IPS-20b (cell line): ENCODE measurements around the gene CCDC74A.
"Not testable (repeated sequence)": the region's sequence is repeated elsewhere in the genome, so short reads cannot be mapped to it uniquely, and the experiment has no call there.

Experiments
- H3K27ac ChIP-seq: one replicate; pipeline ENCODE4 v1.5.1; 2013; ENCODE audit warnings: low read length
- H3K27me3 ChIP-seq: 2 replicates; pipeline ENCODE4 v1.6.1; 2013; ENCODE audit warnings: mild to moderate bottlenecking, low read length, inconsistent platforms; ENCODE audit not compliant: insufficient read depth
- H3K36me3 ChIP-seq: 2 replicates; pipeline ENCODE4 v1.6.1; 2013; ENCODE audit warnings: low read depth, mild to moderate bottlenecking, inconsistent platforms, low read length, moderate library complexity; ENCODE audit not compliant: insufficient read depth
- H3K4me1 ChIP-seq: 2 replicates; pipeline ENCODE4 v1.6.1; 2013; ENCODE audit warnings: mild to moderate bottlenecking, control low read depth, inconsistent platforms, low read length, moderate library complexity; ENCODE audit not compliant: insufficient read depth
- H3K4me3 ChIP-seq: 2 replicates; pipeline ENCODE4 v1.5.1; 2013; ENCODE audit warnings: mild to moderate bottlenecking, low read length, inconsistent platforms
- H3K9ac ChIP-seq: 2 replicates; pipeline ENCODE4 v1.6.1; 2013; ENCODE audit warnings: low read depth, mild to moderate bottlenecking, inconsistent platforms, low read length, moderate library complexity
- H3K9me3 ChIP-seq: 2 replicates; pipeline ENCODE4 v1.6.1; 2013; ENCODE audit warnings: mild to moderate bottlenecking, low read depth, low read length, inconsistent platforms; ENCODE audit not compliant: insufficient read depth

Gene CCDC74A

GRCh38 chr2:131534317-131534672, 6.6 kb downstream of the CCDC74A start:
- not testable (repeated sequence) for H3K4me3 ChIP-seq, H3K4me1 ChIP-seq, H3K9me3 ChIP-seq, H3K36me3 ChIP-seq, H3K27ac ChIP-seq, H3K27me3 ChIP-seq, H3K9ac ChIP-seq

DNA sequence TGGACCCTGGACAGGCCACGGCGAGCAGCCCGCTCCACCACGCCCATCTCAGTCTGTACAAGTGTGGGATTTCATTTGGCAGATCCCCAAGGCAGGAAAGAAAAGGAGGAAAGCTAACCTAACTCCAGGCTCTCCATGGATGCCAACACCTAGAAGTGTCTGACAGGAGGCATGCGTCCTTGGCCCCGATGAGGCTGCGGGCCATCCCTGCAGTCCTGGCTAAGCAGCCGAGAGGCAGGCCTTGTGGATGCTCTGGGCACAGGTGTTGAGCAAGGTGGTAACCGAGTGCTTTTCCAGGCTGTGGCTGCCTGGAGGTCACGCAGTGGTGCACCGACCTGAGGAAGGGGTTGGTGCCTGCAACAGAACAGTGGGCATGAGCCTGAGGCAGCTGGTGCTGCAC, 7.3 kb downstream of the CCDC74A start:
- H3K4me1 ChIP-seq, H3K27me3 ChIP-seq, H3K27ac ChIP-seq, H3K9me3 ChIP-seq, H3K36me3 ChIP-seq, H3K4me3 ChIP-seq, H3K9ac ChIP-seq: not testable (repeated sequence)

DNA sequence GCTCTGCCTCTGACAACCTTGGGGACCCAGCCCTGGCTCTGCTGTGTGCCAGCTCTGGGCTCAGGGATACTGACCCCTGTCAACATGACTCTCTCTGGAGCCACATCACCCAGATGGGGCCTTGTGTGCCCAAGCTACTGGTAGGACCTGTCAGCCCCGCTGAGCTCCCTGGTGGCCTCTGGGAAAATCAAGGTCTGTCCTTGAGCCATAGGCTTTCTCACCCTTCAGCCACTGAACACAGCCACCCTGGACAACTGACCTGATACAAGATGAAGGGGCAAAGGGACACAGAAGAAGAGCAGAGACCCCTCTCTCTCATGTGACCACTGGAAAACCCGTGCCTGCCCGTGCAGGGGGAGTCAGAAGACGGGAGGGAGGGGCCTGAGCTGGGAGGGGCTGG, 7.8 kb downstream of the CCDC74A start:
- H3K4me3 ChIP-seq: no peak overlapping the region
- no peaks in the 10 kb centered on the region for H3K27me3 ChIP-seq
- no peak overlapping the region for H3K27ac ChIP-seq
- no peaks in the 10 kb centered on the region for H3K9me3 ChIP-seq
- H3K36me3 ChIP-seq: no peaks in the 10 kb centered on the region
- no peak overlapping the region for H3K9ac ChIP-seq
- H3K4me1 ChIP-seq: no peaks in the 10 kb centered on the region

GRCh38 chr2:131535951-131536826, 8.5 kb downstream of the CCDC74A start:
- H3K9ac ChIP-seq, H3K9me3 ChIP-seq, H3K4me1 ChIP-seq, H3K4me3 ChIP-seq, H3K36me3 ChIP-seq, H3K27ac ChIP-seq, H3K27me3 ChIP-seq: not testable (repeated sequence)

GRCh38 chr2:131536841-131537240, 9.2 kb downstream of the CCDC74A start:
- H3K9ac ChIP-seq, H3K36me3 ChIP-seq, H3K4me1 ChIP-seq, H3K9me3 ChIP-seq, H3K4me3 ChIP-seq, H3K27ac ChIP-seq, H3K27me3 ChIP-seq: not testable (repeated sequence)

DNA sequence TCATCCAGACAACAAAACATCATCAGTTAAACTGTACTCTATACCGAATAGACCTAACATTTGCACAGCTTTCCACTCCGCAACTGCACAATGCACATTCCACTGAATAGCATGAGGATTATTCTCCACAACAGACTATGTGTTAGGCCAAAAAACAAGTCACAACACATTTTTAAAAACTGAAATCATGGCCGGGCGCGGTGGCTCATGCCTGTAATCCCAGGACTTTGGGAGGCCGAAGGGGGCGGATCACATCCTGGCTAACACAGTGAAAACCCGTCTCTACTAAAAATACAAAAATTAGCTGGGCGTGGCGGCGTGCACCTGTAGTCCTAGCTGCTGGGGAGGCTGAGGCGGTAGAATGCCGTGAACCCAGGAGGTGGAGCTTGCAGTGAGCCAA, 11.2 kb downstream of the CCDC74A start:
- H3K27ac ChIP-seq, H3K4me3 ChIP-seq, H3K9ac ChIP-seq, H3K27me3 ChIP-seq, H3K4me1 ChIP-seq, H3K36me3 ChIP-seq, H3K9me3 ChIP-seq: not testable (repeated sequence)

DNA sequence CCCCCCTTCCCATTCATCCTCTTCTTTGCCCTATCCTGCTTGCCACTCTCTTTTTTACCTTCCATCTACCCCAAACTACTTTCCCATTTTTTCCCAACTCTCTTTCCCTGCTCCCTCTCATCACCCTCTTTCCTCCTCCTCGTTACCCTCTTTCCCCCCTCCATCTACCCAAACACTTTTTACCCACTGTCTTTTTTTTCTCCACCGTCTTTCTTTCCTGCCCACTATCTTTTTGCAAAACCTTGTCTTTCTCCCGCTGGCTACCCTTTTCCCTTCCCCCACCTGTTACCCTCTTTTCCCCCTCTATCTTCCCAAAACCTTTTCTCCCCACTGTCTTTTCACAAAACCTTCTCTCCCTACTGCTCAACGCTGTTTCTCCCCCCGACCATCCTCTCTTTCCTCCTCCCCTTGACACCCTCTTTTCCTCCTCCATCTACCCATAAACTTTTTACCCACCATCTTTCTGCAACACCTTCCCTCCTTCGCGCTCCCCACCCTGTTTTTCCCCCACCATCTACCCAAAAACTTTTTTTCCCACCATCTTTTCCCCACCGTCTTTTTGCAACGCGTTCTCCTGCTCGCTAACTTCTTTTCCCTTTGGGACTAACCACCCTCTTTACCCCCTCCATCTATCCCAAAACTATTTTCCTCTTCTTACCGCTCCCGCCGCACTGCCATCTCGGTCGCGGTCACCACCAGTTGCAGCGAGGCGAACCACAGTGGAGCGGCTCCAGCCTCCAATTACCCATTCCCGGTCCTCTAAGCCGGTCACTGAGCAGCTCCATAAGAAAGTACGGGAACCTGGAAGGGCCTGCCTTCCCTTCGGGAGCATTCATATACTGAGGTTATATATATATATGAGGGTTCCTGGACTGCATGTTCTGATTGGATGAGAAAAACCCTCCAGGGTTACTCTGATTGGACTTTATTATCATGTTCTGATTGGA, 15.0 kb downstream of the CCDC74A start:
- no peaks in the 10 kb centered on the region for H3K9me3 ChIP-seq
- H3K9ac ChIP-seq: no peak overlapping the region
- no peaks in the 10 kb centered on the region for H3K27me3 ChIP-seq
- no peak overlapping the region for H3K4me3 ChIP-seq
- H3K27ac ChIP-seq: no peak overlapping the region
- no peaks in the 10 kb centered on the region for H3K4me1 ChIP-seq
- H3K36me3 ChIP-seq: no peaks in the 10 kb centered on the region

- no peaks in the 10 kb centered on the region for H3K9me3 ChIP-seq
- H3K4me1 ChIP-seq: no peaks in the 10 kb centered on the region
- H3K27me3 ChIP-seq: no peaks in the 10 kb centered on the region
- H3K27ac ChIP-seq: no peak overlapping the region
- H3K36me3 ChIP-seq: no peaks in the 10 kb centered on the region
- no peak overlapping the region for H3K4me3 ChIP-seq
- no peak overlapping the region for H3K9ac ChIP-seq
Measured at GRCh38 chr2:131543385-131543891, 15.8 kb downstream of the CCDC74A start.

GRCh38 chr2:131544006-131544812, 16.5 kb downstream of the CCDC74A start:
- not testable (repeated sequence) for H3K36me3 ChIP-seq, H3K9me3 ChIP-seq, H3K27ac ChIP-seq, H3K4me3 ChIP-seq, H3K4me1 ChIP-seq, H3K27me3 ChIP-seq, H3K9ac ChIP-seq

DNA sequence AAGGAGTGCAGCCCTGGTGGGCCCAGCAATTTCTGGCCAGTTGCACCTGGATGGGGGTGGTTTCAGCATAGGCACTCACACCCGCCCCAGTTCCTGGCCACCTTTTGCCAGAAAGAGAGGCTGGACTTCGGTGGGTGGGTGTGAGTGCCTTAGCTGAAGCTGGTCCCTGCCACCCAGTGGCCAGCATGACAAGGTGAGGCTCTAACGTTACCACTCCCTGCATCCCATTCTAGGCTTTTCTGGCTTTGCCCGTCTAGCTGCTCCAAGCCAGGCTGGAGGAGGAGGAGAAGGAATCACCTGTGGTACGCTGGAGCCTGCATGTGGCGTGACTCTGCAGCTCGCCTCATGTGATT, 17.1 kb downstream of the CCDC74A start:
- not testable (repeated sequence) for H3K9ac ChIP-seq, H3K27ac ChIP-seq, H3K9me3 ChIP-seq, H3K36me3 ChIP-seq, H3K4me1 ChIP-seq, H3K27me3 ChIP-seq, H3K4me3 ChIP-seq

GRCh38 chr2:131552871-131553270, 25.2 kb downstream of the CCDC74A start:
- H3K27me3 ChIP-seq: no peaks in the 10 kb centered on the region; the same call in 1 of the 2 replicates
- H3K4me1 ChIP-seq: no peaks in the 10 kb centered on the region
- H3K36me3 ChIP-seq: no peaks in the 10 kb centered on the region
- H3K27ac ChIP-seq: no peak overlapping the region
- no peak overlapping the region for H3K4me3 ChIP-seq
- H3K9ac ChIP-seq: no peak overlapping the region
- H3K9me3 ChIP-seq: no peaks in the 10 kb centered on the region
